ENCODE results near the gene MCM5. TPM values are rescaled to one million over a fixed set of nuclear protein-coding genes. Genes with fewer than 3 reads are reported as not detected.

Gene MCM5
- total RNA-seq, 1 experiment from 2014 or later: 194 TPM

DNA sequence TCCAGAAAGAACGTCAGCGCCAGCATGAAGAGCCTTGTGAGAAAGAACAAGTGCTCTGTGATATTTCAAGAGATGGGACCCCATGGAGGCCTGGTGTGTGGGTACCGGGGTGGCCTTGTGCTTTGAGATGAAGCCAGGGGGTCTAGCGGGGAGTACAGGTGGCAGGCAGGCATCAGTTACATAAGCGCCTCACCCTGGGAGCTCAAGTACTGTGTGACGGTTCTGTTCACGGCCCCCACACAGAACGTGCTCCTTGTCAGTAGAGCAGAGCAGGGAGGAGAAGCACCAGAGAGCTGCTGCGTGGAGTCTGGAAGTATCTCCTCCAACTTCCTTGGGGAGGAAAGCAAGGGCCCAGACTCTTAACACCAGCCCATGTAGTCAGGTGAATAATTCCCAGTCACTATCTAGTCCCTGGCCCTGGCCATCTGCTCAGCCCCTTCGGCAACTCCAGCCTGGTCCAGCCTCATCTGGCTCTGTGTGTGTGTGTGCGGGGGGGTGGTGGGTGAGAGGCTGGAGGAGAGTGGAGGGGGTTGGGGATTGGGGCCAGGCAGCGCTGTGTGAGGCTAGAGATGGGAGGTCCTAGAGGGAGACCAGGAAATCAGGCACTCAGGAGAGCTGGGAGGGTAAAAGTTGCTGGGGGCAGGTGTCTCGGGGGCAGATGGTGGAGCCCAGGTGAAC is 32.4 kb downstream of the MCM5 start:
- no TSS peak for BruUV-seq (replicated peaks)
- ChIA-PET CTCF (no interaction called here), POLR2A (no interaction called here), RAD21 (ENCODE audit: low non-redundant PET in 1 of 2, low total read pairs in 2 of 2, uncharacterized antibody in 2 of 2, unreplicated experiment in 2 of 2) (no interaction called here)
- intact Hi-C loops (cut with micrococcal nuclease): loop anchor here (10.0 kb wide), 1 partner anchor 692 kb away; no protein-coding TSS in a partner anchor
- DNase-seq (ENCODE audit: low read depth, low spot score): no peak
- no peaks in the 10 kb centered on the region for H3K27me3 ChIP-seq (ENCODE audit: insufficient read depth, low read length)
- no peak for ATAC-seq
- H3K9me3 ChIP-seq (ENCODE audit: control insufficient read depth in 1 of 2, insufficient read depth in 1 of 2, low read depth in 1 of 2, low read length in 2 of 2): peaks cover 8 to 11% of the 10 kb centered on the region in 2 experiments; a peak in 2 of 4 replicates
- H4K20me1 ChIP-seq (ENCODE audit: insufficient read depth): no peaks in the 10 kb centered on the region
- H3K4me1 ChIP-seq (ENCODE audit: control insufficient read depth in 1 of 2, insufficient read depth in 2 of 2, low read length in 2 of 2): peaks cover 0 to 4% of the 10 kb centered on the region in 2 experiments; a peak in 1 of 4 replicates
- no peak overlapping the region for H2AFZ ChIP-seq (ENCODE audit: low read depth, low read length, poor library complexity, severe bottlenecking)
- H3K9ac ChIP-seq (ENCODE audit: low read length): no peak overlapping the region
- no peak overlapping the region for H3K27ac ChIP-seq (ENCODE audit: low read depth, low read length)
- no peak overlapping the region for H3K4me2 ChIP-seq (ENCODE audit: low read length)
- H3K9me2 ChIP-seq (ENCODE audit: insufficient read depth): no peaks in the 10 kb centered on the region
- peaks cover 2 to 31% of the 10 kb centered on the region in 2 experiments; a peak in 2 of 4 replicates for H3K36me3 ChIP-seq (ENCODE audit: control insufficient read depth in 1 of 2, insufficient read depth in 2 of 2, low read length in 2 of 2)
- no peaks in the 10 kb centered on the region for H3K79me2 ChIP-seq (ENCODE audit: insufficient read depth, low read length)
- TF ChIP-seq CEBPB (IDR thresholded peaks at IDR 0.05; ENCODE audit: low read depth): no peak
- no peak for TF ChIP-seq ZFX (IDR thresholded peaks at IDR 0.05)
- TF ChIP-seq EZH2 (IDR thresholded peaks at IDR 0.05): no peak
- no peak overlapping the region for H3K4me3 ChIP-seq (replicated peaks in 1 of 2; ENCODE audit: low read depth in 1 of 2, low read length in 2 of 2)

GRCh38 chr22:35434061-35434710 is 34.2 kb downstream of the MCM5 start:
- H3K36me3 ChIP-seq (ENCODE audit: control insufficient read depth in 1 of 2, insufficient read depth in 2 of 2, low read length in 2 of 2): peaks cover 2 to 31% of the 10 kb centered on the region in 2 experiments; a peak in 2 of 4 replicates
- CTCF ChIA-PET: interaction anchor here (0.7 kb wide), 1 partner anchor 9 kb away, joined by 3 read pairs; no protein-coding TSS in a partner anchor
- no TSS peak for BruUV-seq (replicated peaks)

More at GRCh38 chr22:35434061-35434710, 34.2 kb downstream of the MCM5 start:
- Histone ChIP-seq H3K9ac (ENCODE audit: low read length) (no peak overlapping the region), H3K27ac (ENCODE audit: low read depth, low read length) (no peak overlapping the region), H3K9me3 (ENCODE audit: control insufficient read depth in 1 of 2, insufficient read depth in 1 of 2, low read depth in 1 of 2, low read length in 2 of 2) (peaks cover 8 to 11% of the 10 kb centered on the region in 2 experiments; a peak in 2 of 4 replicates), H3K9me2 (ENCODE audit: insufficient read depth) (no peaks in the 10 kb centered on the region), H3K4me3 (replicated peaks in 1 of 2; ENCODE audit: low read depth in 1 of 2, low read length in 2 of 2) (no peak overlapping the region), H4K20me1 (ENCODE audit: insufficient read depth) (no peaks in the 10 kb centered on the region), H3K4me2 (ENCODE audit: low read length) (no peak overlapping the region), H3K79me2 (ENCODE audit: insufficient read depth, low read length) (no peaks in the 10 kb centered on the region), H2AFZ (ENCODE audit: low read depth, low read length, poor library complexity, severe bottlenecking) (no peak overlapping the region), H3K4me1 (ENCODE audit: control insufficient read depth in 1 of 2, insufficient read depth in 2 of 2, low read length in 2 of 2) (peaks cover 0 to 4% of the 10 kb centered on the region in 2 experiments; a peak in 1 of 4 replicates), H3K27me3 (ENCODE audit: insufficient read depth, low read length) (no peaks in the 10 kb centered on the region)
- RAD21 ChIA-PET (ENCODE audit: low non-redundant PET in 1 of 2, low total read pairs in 2 of 2, uncharacterized antibody in 2 of 2, unreplicated experiment in 2 of 2): no interaction called here
- DNase-seq (ENCODE audit: low read depth, low spot score) (no peak), ATAC-seq (no peak)
- POLR2A ChIA-PET: no interaction called here
- intact Hi-C loops (cut with micrococcal nuclease): loop anchor here (10.0 kb wide), 1 partner anchor 691 kb away; no protein-coding TSS in a partner anchor
- no peak for TF ChIP-seq EZH2phosphoT487 (IDR thresholded peaks at IDR 0.05; ENCODE audit: borderline replicate concordance)
- TF ChIP-seq, protein P1, sequence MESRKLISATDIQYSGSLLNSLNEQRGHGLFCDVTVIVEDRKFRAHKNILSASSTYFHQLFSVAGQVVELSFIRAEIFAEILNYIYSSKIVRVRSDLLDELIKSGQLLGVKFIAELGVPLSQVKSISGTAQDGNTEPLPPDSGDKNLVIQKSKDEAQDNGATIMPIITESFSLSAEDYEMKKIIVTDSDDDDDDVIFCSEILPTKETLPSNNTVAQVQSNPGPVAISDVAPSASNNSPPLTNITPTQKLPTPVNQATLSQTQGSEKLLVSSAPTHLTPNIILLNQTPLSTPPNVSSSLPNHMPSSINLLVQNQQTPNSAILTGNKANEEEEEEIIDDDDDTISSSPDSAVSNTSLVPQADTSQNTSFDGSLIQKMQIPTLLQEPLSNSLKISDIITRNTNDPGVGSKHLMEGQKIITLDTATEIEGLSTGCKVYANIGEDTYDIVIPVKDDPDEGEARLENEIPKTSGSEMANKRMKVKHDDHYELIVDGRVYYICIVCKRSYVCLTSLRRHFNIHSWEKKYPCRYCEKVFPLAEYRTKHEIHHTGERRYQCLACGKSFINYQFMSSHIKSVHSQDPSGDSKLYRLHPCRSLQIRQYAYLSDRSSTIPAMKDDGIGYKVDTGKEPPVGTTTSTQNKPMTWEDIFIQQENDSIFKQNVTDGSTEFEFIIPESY (IDR thresholded peaks at IDR 0.05; ENCODE audit: extremely low read depth, insufficient replicate concordance, low read length): no peak

Measured in HCT116 (cell line).